ENCODE results near the gene IL17RD. TPM values are rescaled to one million over a fixed set of nuclear protein-coding genes. Genes with fewer than 3 reads are reported as not detected.

IL17RD gene
- total and polyA plus RNA-seq, 9 of the 15 experiments (the other 6 are each of a cell fraction or from before 2014, with no cell fraction given), result under 0.01 to 0.09 (median 0.04) TPM; not detected in 4

DNA sequence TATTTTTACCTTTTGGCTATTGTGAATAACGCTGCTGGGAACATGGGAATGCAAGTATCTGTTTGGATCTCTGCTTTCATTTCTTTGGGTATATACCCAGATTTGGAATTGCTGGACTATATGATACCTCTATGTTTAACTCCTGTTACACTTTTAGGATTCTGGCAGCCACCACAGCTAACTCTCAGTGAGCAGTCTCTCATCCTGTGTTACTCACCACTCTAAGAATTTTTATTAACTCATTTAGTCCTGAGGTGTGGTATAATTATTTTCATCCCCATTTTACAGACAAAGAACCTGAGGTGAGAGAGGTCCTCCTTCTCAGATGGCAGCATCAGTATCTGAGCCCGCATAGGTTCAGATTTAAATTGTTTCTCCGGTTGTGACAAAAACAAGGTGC is 103.6 kb downstream of the IL17RD start (continued):
- TF ChIP-seq, protein P1, sequence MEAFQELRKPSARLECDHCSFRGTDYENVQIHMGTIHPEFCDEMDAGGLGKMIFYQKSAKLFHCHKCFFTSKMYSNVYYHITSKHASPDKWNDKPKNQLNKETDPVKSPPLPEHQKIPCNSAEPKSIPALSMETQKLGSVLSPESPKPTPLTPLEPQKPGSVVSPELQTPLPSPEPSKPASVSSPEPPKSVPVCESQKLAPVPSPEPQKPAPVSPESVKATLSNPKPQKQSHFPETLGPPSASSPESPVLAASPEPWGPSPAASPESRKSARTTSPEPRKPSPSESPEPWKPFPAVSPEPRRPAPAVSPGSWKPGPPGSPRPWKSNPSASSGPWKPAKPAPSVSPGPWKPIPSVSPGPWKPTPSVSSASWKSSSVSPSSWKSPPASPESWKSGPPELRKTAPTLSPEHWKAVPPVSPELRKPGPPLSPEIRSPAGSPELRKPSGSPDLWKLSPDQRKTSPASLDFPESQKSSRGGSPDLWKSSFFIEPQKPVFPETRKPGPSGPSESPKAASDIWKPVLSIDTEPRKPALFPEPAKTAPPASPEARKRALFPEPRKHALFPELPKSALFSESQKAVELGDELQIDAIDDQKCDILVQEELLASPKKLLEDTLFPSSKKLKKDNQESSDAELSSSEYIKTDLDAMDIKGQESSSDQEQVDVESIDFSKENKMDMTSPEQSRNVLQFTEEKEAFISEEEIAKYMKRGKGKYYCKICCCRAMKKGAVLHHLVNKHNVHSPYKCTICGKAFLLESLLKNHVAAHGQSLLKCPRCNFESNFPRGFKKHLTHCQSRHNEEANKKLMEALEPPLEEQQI (IDR thresholded peaks at IDR 0.05), result no peak
- no peak for TF ChIP-seq PCBP2 (IDR thresholded peaks at IDR 0.05; ENCODE audit: low read depth, low read length, poor library complexity, severe bottlenecking)
- TF ChIP-seq, protein P2, sequence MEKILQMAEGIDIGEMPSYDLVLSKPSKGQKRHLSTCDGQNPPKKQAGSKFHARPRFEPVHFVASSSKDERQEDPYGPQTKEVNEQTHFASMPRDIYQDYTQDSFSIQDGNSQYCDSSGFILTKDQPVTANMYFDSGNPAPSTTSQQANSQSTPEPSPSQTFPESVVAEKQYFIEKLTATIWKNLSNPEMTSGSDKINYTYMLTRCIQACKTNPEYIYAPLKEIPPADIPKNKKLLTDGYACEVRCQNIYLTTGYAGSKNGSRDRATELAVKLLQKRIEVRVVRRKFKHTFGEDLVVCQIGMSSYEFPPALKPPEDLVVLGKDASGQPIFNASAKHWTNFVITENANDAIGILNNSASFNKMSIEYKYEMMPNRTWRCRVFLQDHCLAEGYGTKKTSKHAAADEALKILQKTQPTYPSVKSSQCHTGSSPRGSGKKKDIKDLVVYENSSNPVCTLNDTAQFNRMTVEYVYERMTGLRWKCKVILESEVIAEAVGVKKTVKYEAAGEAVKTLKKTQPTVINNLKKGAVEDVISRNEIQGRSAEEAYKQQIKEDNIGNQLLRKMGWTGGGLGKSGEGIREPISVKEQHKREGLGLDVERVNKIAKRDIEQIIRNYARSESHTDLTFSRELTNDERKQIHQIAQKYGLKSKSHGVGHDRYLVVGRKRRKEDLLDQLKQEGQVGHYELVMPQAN (IDR thresholded peaks at IDR 0.05; ENCODE audit: borderline replicate concordance), result no peak
- no peak for TF ChIP-seq MCM5 (IDR thresholded peaks at IDR 0.05; ENCODE audit: low read depth)
- TF ChIP-seq ZNF143 (CRISPR knock-in tag; IDR thresholded peaks at IDR 0.05), result no peak
- TF ChIP-seq, protein P3, sequence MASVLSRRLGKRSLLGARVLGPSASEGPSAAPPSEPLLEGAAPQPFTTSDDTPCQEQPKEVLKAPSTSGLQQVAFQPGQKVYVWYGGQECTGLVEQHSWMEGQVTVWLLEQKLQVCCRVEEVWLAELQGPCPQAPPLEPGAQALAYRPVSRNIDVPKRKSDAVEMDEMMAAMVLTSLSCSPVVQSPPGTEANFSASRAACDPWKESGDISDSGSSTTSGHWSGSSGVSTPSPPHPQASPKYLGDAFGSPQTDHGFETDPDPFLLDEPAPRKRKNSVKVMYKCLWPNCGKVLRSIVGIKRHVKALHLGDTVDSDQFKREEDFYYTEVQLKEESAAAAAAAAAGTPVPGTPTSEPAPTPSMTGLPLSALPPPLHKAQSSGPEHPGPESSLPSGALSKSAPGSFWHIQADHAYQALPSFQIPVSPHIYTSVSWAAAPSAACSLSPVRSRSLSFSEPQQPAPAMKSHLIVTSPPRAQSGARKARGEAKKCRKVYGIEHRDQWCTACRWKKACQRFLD (CRISPR knock-in tag; IDR thresholded peaks at IDR 0.05), result no peak
- no peak for TF ChIP-seq ZFP30 (CRISPR knock-in tag; IDR thresholded peaks at IDR 0.05; ENCODE audit: borderline replicate concordance)
- no peak for TF ChIP-seq SMAD4 (CRISPR knock-in tag; conservative IDR thresholded peaks at IDR 0.05)
- no peak for TF ChIP-seq HOXB6 (CRISPR knock-in tag; IDR thresholded peaks at IDR 0.05; ENCODE audit: borderline replicate concordance)
- TF ChIP-seq ZNF316 (IDR thresholded peaks at IDR 0.05), result no peak

All from K562 (cell line).